ENCODE results near the gene C10orf95. TPM values are rescaled to one million over a fixed set of nuclear protein-coding genes. Genes with fewer than 3 reads are reported as not detected.

The C10orf95 gene
- total RNA-seq, 1 donor from 2014 or later, result not detected

- Histone ChIP-seq H3F3A (ENCODE audit: low read depth) (peaks cover 36% of the 10 kb centered on the region), H2AFZ (replicated peaks) (no peak overlapping the region), H3K9me3 (ENCODE audit: low read depth) (no peaks in the 10 kb centered on the region), H3K4me2 (peak overlapping the region; percentile 55), H3K27ac (no peak overlapping the region), H3K36me3 (no peaks in the 10 kb centered on the region), H4K20me1 (ENCODE audit: low read depth) (peaks cover 18% of the 10 kb centered on the region), H3K4me3 (no peak overlapping the region), H3K79me2 (ENCODE audit: low read depth) (no peaks in the 10 kb centered on the region), H3K9ac (no peak overlapping the region), H3K4me1 (peaks cover 39% of the 10 kb centered on the region), H3K27me3 (peaks cover 60% of the 10 kb centered on the region)
- DNase-seq (ENCODE audit: low spot score), result peak; percentile 88
- TF ChIP-seq EZH2phosphoT487 (IDR thresholded peaks at IDR 0.05) (no peak), CTCF (IDR thresholded peaks at IDR 0.05) (no peak), EZH2 (IDR thresholded peaks at IDR 0.05) (no peak)
- no peaks in the 10 kb centered on the region for H3K9me3 Mint-ChIP-seq
- peaks cover 36% of the 10 kb centered on the region for H3K27me3 Mint-ChIP-seq (ENCODE audit: insufficient read depth, low read depth)
- H3K4me1 Mint-ChIP-seq, result peaks cover 80% of the 10 kb centered on the region
- peak overlapping the region; percentile 78 for H3K4me3 Mint-ChIP-seq
- H3K36me3 Mint-ChIP-seq, result no peaks in the 10 kb centered on the region
- H3K27ac Mint-ChIP-seq, result peak overlapping the region; percentile 90
These were observed 38.2 kb downstream of the C10orf95 start for GRCh38 chr10:102413053-102413705.

- peaks cover 35% of the 10 kb centered on the region for H3K27me3 Mint-ChIP-seq (ENCODE audit: insufficient read depth, low read depth)
These were observed 39.0 kb downstream of the C10orf95 start for GRCh38 chr10:102412293-102412692.

GRCh38 chr10:102411341-102412255, 39.7 kb downstream of the C10orf95 start:
- Mint-ChIP-seq H3K4me1 (peaks cover 73% of the 10 kb centered on the region), H3K9me3 (no peaks in the 10 kb centered on the region), H3K4me3 (peak overlapping the region; percentile 72), H3K27me3 (ENCODE audit: insufficient read depth, low read depth) (peaks cover 35% of the 10 kb centered on the region), H3K36me3 (peaks cover 2% of the 10 kb centered on the region), H3K27ac (peak overlapping the region; percentile 97)
- DNase-seq (ENCODE audit: low spot score), result no peak
- no peaks in the 10 kb centered on the region for H3K9me3 ChIP-seq (ENCODE audit: low read depth)
- H3F3A ChIP-seq (ENCODE audit: low read depth), result peaks cover 35% of the 10 kb centered on the region
- H3K4me2 ChIP-seq, result peak overlapping the region; percentile 73
- H3K9ac ChIP-seq, result no peak overlapping the region
- H3K36me3 ChIP-seq, result no peaks in the 10 kb centered on the region
- no peak for TF ChIP-seq CTCF (IDR thresholded peaks at IDR 0.05)
- no peak for TF ChIP-seq EZH2phosphoT487 (IDR thresholded peaks at IDR 0.05)
- no peak for TF ChIP-seq EZH2 (IDR thresholded peaks at IDR 0.05)
- H2AFZ ChIP-seq (replicated peaks), result no peak overlapping the region
- peaks cover 29% of the 10 kb centered on the region for H4K20me1 ChIP-seq (ENCODE audit: low read depth)
- peaks cover 38% of the 10 kb centered on the region for H3K4me1 ChIP-seq
- H3K27ac ChIP-seq, result no peak overlapping the region
- no peaks in the 10 kb centered on the region for H3K79me2 ChIP-seq (ENCODE audit: low read depth)
- H3K4me3 ChIP-seq, result no peak overlapping the region
- peaks cover 64% of the 10 kb centered on the region for H3K27me3 ChIP-seq

More at GRCh38 chr10:102412293-102412692, 39.0 kb downstream of the C10orf95 start:
- Mint-ChIP-seq H3K4me3 (peak overlapping the region; percentile 48), H3K36me3 (no peaks in the 10 kb centered on the region), H3K27ac (peak overlapping the region; percentile 97), H3K4me1 (peaks cover 75% of the 10 kb centered on the region), H3K9me3 (no peaks in the 10 kb centered on the region)
- H3K4me3 ChIP-seq, result no peak overlapping the region
- peaks cover 35% of the 10 kb centered on the region for H3F3A ChIP-seq (ENCODE audit: low read depth)
- H3K36me3 ChIP-seq, result no peaks in the 10 kb centered on the region
- peaks cover 60% of the 10 kb centered on the region for H3K27me3 ChIP-seq
- peaks cover 26% of the 10 kb centered on the region for H4K20me1 ChIP-seq (ENCODE audit: low read depth)
- no peak overlapping the region for H2AFZ ChIP-seq (replicated peaks)
- peak overlapping the region; percentile 55 for H3K4me2 ChIP-seq
- H3K79me2 ChIP-seq (ENCODE audit: low read depth), result no peaks in the 10 kb centered on the region
- no peak overlapping the region for H3K9ac ChIP-seq
- no peaks in the 10 kb centered on the region for H3K9me3 ChIP-seq (ENCODE audit: low read depth)
- no peak overlapping the region for H3K27ac ChIP-seq
- H3K4me1 ChIP-seq, result peaks cover 38% of the 10 kb centered on the region
- no peak for DNase-seq (ENCODE audit: low spot score)
- no peak for TF ChIP-seq EZH2phosphoT487 (IDR thresholded peaks at IDR 0.05)
- TF ChIP-seq EZH2 (IDR thresholded peaks at IDR 0.05), result no peak
- no peak for TF ChIP-seq CTCF (IDR thresholded peaks at IDR 0.05)

Measured in neural progenitor cell (in vitro differentiated cells).